ENCODE data around the gene MSRB3.

Gene MSRB3

DNA sequence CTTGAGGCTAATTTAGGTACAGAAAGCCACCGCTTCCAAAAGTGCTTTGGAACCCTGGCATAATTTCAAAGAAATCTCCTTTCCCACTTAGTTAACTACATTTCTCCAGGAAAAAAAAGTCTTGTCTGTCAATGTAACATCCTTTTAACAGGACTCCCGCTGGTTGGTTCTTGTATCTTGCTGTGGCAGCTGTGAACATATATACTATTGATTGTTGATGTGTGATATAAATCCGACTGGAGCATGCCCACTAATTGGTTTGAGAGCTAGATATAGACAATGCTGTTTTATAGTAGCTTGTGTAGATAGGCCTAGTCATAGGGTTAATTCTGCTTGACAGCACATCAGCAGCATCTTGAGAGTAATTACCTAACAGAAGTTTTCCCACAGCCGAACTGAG lies 89.6 kb downstream of the MSRB3 start:
- no peak overlapping the region for H3K4me3 Mint-ChIP-seq
- no peaks in the 10 kb centered on the region for H3K36me3 Mint-ChIP-seq
- no peaks in the 10 kb centered on the region for H3K9me3 Mint-ChIP-seq
- H3K4me1 Mint-ChIP-seq: no peaks in the 10 kb centered on the region
- no peak for ATAC-seq
- no peak for DNase-seq (ENCODE audit: low spot score in 2 of 2)
- no peak overlapping the region for H3K27ac Mint-ChIP-seq

- Mint-ChIP-seq H3K9me3 (no peaks in the 10 kb centered on the region), H3K27ac (no peak overlapping the region), H3K4me1 (no peaks in the 10 kb centered on the region), H3K36me3 (no peaks in the 10 kb centered on the region), H3K4me3 (no peak overlapping the region)
- no peak for ATAC-seq
- no peak for DNase-seq (ENCODE audit: low spot score in 2 of 2)
Observed at GRCh38 chr12:65372574-65372973, 94.1 kb downstream of the MSRB3 start.

DNA sequence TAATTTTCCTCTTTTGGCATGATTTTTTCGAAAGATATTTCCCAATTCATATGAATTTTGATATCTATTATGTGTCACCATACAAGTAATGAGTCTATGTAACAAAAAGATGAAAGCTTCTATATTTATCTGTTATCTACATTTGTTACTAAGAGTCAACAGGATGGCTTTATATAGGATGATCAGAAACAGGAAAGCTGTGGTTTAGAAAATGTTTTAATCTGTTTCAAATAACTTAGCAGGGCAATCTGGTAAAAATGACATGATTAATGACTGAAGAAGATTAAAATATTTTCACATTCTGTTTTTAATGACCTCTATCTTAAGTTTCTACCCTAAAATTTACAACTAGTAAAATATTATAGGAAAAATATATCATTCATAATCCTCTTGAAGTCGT lies 105.8 kb downstream of the MSRB3 start:
- no peaks in the 10 kb centered on the region for H3K4me1 Mint-ChIP-seq
- ATAC-seq: no peak
- no peak for DNase-seq (ENCODE audit: low spot score in 2 of 2)
- H3K27ac Mint-ChIP-seq: no peak overlapping the region
- H3K9me3 Mint-ChIP-seq: peaks cover 4% of the 10 kb centered on the region
- H3K4me3 Mint-ChIP-seq: no peak overlapping the region
- no peaks in the 10 kb centered on the region for H3K36me3 Mint-ChIP-seq

DNA sequence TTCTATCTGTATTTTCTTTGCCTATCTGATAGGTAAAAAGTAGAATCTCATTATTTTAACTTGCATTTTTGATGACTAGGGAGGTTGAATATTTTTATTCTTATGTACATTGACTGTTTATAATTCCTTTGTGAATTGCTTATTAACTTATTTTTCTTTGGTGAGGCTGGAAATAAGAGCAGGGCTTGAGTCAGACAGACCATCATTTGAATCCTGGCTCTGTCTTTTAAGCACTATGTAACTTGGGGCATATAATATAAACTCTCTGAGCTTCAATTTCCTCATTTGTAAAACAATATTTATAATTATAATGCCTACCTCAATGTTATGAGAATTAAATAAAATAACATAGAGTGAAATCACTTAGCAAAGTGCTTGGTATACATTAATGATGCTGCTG lies 108.9 kb downstream of the MSRB3 start:
- H3K4me3 Mint-ChIP-seq: no peak overlapping the region
- H3K4me1 Mint-ChIP-seq: no peaks in the 10 kb centered on the region
- ATAC-seq (no peak), DNase-seq (ENCODE audit: low spot score in 2 of 2) (no peak)
- no peaks in the 10 kb centered on the region for H3K36me3 Mint-ChIP-seq
- no peak overlapping the region for H3K27ac Mint-ChIP-seq
- peaks cover 7% of the 10 kb centered on the region for H3K9me3 Mint-ChIP-seq

DNA sequence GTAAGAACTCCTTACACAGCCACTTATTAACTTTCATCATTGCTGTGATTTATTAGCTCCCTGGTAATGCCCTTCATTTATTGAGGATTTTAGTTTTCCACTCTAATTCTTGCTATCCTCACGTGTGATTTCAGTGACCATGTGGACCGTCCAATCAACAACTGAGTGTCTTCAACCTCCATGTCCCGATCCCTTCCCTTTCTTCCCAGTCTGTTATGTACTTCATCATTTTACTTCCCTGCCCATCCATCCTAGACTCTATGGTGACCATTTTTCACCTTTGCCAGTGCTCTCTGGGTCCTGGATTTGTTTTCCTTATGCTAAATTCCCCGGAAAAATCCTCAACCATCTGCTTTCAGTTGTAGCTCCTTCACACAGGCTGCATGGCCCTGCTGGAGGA lies 111.0 kb downstream of the MSRB3 start:
- no peak for DNase-seq (ENCODE audit: low spot score in 2 of 2)
- no peak overlapping the region for H3K4me3 Mint-ChIP-seq
- H3K9me3 Mint-ChIP-seq: peaks cover 7% of the 10 kb centered on the region

GRCh38 chr12:65391711-65392110 lies 113.2 kb downstream of the MSRB3 start:
- no peaks in the 10 kb centered on the region for H3K36me3 Mint-ChIP-seq
- DNase-seq (ENCODE audit: low spot score in 2 of 2) (no peak), ATAC-seq (no peak)
- H3K9me3 Mint-ChIP-seq: peaks cover 11% of the 10 kb centered on the region
- H3K4me1 Mint-ChIP-seq: no peaks in the 10 kb centered on the region
- no peak overlapping the region for H3K27ac Mint-ChIP-seq
- H3K4me3 Mint-ChIP-seq: no peak overlapping the region

More for the DNA sequence above, 111.0 kb downstream of the MSRB3 start:
- ATAC-seq: no peak
- H3K27ac Mint-ChIP-seq: no peak overlapping the region
- no peaks in the 10 kb centered on the region for H3K4me1 Mint-ChIP-seq
- no peaks in the 10 kb centered on the region for H3K36me3 Mint-ChIP-seq

GRCh38 chr12:65392491-65392890 lies 114.0 kb downstream of the MSRB3 start:
- no peaks in the 10 kb centered on the region for H3K36me3 Mint-ChIP-seq
- DNase-seq (ENCODE audit: low spot score in 2 of 2) (no peak), ATAC-seq (no peak)
- peaks cover 13% of the 10 kb centered on the region for H3K9me3 Mint-ChIP-seq
- H3K4me1 Mint-ChIP-seq: no peaks in the 10 kb centered on the region
- H3K27ac Mint-ChIP-seq: no peak overlapping the region
- no peak overlapping the region for H3K4me3 Mint-ChIP-seq

DNA sequence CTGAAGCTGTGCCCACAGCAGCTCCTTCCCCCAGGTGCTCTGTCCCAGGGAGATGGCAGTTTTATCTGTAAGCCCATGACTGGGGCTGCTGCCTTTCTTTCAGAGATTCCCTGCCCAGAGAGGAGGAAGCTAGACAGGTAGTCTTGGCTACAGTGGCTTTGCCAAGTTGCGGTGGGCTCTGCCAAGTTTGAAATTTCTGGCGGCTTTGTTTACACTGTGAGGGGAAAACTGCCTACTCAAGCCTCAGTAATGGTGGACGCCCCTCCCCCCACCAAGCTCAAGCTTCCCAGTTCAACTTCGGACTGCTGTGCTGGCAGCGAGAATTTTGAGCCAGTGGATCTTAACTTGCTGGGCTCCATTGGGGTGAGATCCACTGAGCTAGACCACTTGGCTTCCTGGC lies 124.7 kb downstream of the MSRB3 start:
- ATAC-seq (no peak), DNase-seq (ENCODE audit: low spot score in 2 of 2) (no peak)
- Mint-ChIP-seq H3K36me3 (no peaks in the 10 kb centered on the region), H3K27ac (no peak overlapping the region), H3K4me1 (no peaks in the 10 kb centered on the region), H3K9me3 (peaks cover 10% of the 10 kb centered on the region), H3K4me3 (no peak overlapping the region)

- Mint-ChIP-seq H3K27ac (no peak overlapping the region), H3K36me3 (no peaks in the 10 kb centered on the region), H3K9me3 (peaks cover 3% of the 10 kb centered on the region), H3K4me3 (no peak overlapping the region), H3K4me1 (no peaks in the 10 kb centered on the region)
- DNase-seq (ENCODE audit: low spot score in 2 of 2) (no peak), ATAC-seq (no peak)
Observed at GRCh38 chr12:65407388-65408149, 129.1 kb downstream of the MSRB3 start.

- Mint-ChIP-seq H3K36me3 (no peaks in the 10 kb centered on the region), H3K9me3 (peaks cover 3% of the 10 kb centered on the region), H3K27ac (no peak overlapping the region), H3K4me1 (no peaks in the 10 kb centered on the region), H3K4me3 (no peak overlapping the region)
- ATAC-seq (no peak), DNase-seq (ENCODE audit: low spot score in 2 of 2) (no peak)
Observed at GRCh38 chr12:65408441-65408840, 130.0 kb downstream of the MSRB3 start.

- DNase-seq (ENCODE audit: low spot score in 2 of 2) (no peak), ATAC-seq (no peak)
- Mint-ChIP-seq H3K27ac (no peak overlapping the region), H3K9me3 (peaks cover 3% of the 10 kb centered on the region), H3K36me3 (no peaks in the 10 kb centered on the region), H3K4me1 (no peaks in the 10 kb centered on the region), H3K4me3 (no peak overlapping the region)
Observed at GRCh38 chr12:65409726-65410125, 131.2 kb downstream of the MSRB3 start.

DNA sequence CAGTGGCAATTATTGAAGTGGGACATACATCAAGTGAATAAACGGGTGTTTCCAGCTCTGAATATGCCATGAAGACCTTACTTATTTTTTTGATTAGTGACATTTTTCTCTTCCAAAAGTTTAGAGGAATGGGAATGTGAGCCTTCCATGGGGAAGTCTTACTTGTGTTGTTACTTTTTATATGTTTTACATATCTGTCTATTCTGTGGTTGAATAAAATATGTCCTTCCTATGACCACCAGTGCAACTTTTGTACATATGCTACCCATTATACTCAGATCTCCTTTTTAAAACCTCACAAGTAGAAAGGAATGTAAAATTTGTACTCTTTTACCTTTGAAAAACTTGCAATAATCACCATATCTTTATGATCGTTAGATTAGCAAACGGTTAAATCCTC lies 132.7 kb downstream of the MSRB3 start:
- Mint-ChIP-seq H3K4me3 (no peak overlapping the region), H3K36me3 (no peaks in the 10 kb centered on the region), H3K4me1 (no peaks in the 10 kb centered on the region), H3K9me3 (no peaks in the 10 kb centered on the region), H3K27ac (no peak overlapping the region)
- DNase-seq (ENCODE audit: low spot score in 2 of 2): no peak
- ATAC-seq: no peak

- Mint-ChIP-seq H3K9me3 (peaks cover 2% of the 10 kb centered on the region), H3K36me3 (no peaks in the 10 kb centered on the region), H3K27ac (no peak overlapping the region), H3K4me1 (no peaks in the 10 kb centered on the region), H3K4me3 (no peak overlapping the region)
- DNase-seq (ENCODE audit: low spot score in 2 of 2): no peak
- ATAC-seq: no peak
Observed at GRCh38 chr12:65414526-65414925, 136.0 kb downstream of the MSRB3 start.

DNA sequence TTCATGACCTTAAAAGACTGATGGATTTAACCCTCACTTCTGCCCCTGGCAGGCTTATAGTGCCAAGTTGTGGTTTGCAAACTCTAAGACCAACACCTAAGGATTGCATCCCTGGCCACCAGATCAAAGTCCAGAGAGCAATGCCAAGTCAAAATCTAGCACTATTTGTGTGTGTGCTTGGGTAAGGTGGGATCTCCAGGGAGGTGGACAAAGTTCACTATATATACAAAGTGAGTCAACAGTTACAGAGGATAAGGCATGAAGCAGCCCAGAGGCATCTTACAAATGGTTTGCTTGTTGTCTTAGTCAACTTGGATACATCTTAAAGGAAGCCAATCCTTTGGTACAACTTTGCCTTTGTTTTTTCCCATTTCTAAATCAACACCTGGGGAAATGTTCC lies 137.3 kb downstream of the MSRB3 start:
- H3K36me3 Mint-ChIP-seq: no peaks in the 10 kb centered on the region

GRCh38 chr12:65419284-65420072 lies 141.0 kb downstream of the MSRB3 start:
- ATAC-seq (no peak), DNase-seq (ENCODE audit: low spot score in 2 of 2) (no peak)
- H3K36me3 Mint-ChIP-seq: no peaks in the 10 kb centered on the region
- no peak overlapping the region for H3K27ac Mint-ChIP-seq
- peaks cover 11% of the 10 kb centered on the region for H3K9me3 Mint-ChIP-seq
- H3K4me1 Mint-ChIP-seq: no peaks in the 10 kb centered on the region
- no peak overlapping the region for H3K4me3 Mint-ChIP-seq

More for the DNA sequence above, 137.3 kb downstream of the MSRB3 start:
- no peak overlapping the region for H3K4me3 Mint-ChIP-seq
- no peak overlapping the region for H3K27ac Mint-ChIP-seq
- peaks cover 5% of the 10 kb centered on the region for H3K9me3 Mint-ChIP-seq
- DNase-seq (ENCODE audit: low spot score in 2 of 2) (no peak), ATAC-seq (no peak)
- H3K4me1 Mint-ChIP-seq: no peaks in the 10 kb centered on the region

GRCh38 chr12:65420941-65421340 lies 142.5 kb downstream of the MSRB3 start:
- Mint-ChIP-seq H3K4me3 (no peak overlapping the region), H3K4me1 (no peaks in the 10 kb centered on the region), H3K9me3 (peaks cover 11% of the 10 kb centered on the region), H3K27ac (no peak overlapping the region), H3K36me3 (no peaks in the 10 kb centered on the region)
- DNase-seq (ENCODE audit: low spot score in 2 of 2) (no peak), ATAC-seq (no peak)
